Spleen (tissue), 11 donors: ENCODE data around the gene CCDC171. TPM values are rescaled to one million over a fixed set of nuclear protein-coding genes. Genes with fewer than 3 reads are reported as not detected.

Experiments
- DNase-seq: peaks from one replicate; pipeline ENCODE4 v3.0.0-alpha.2; 2020
- H3K27ac ChIP-seq, 8 donors: fragments of 200-600 bp; sonication (generic) in 7 of 8; 1 replicate in 4 of 8; 2 replicates in 4 of 8; pipeline versions ENCODE4 v1.5.0 to v1.8.0; 2016 to 2021; ENCODE audit warnings: inconsistent platforms in 4 of 8, mild to moderate bottlenecking in 4 of 8, moderate library complexity in 1 of 8
- H3K27me3 ChIP-seq, 7 donors: fragments of 200-600 bp; sonication (generic) in 6 of 7; replicated peaks in 1 of 7; 1 replicate in 4 of 7; 2 replicates in 3 of 7; pipeline versions ENCODE4 v1.5.0 to v1.8.0; 2016 to 2021; ENCODE audit warnings: inconsistent platforms in 3 of 7, mild to moderate bottlenecking in 1 of 7
- H3K36me3 ChIP-seq, 6 donors: fragments of 200-600 bp; sonication (generic) in 5 of 6; 1 replicate in 4 of 6; 2 replicates in 2 of 6; pipeline versions ENCODE4 v1.5.0 to v1.8.0; 2016 to 2021; ENCODE audit warnings: inconsistent platforms in 2 of 6
- H3K4me1 ChIP-seq, 6 donors: fragments of 200-600 bp; sonication (generic) in 5 of 6; 1 replicate in 3 of 6; 2 replicates in 3 of 6; pipeline versions ENCODE4 v1.5.0 to v1.8.0; 2016 to 2021; ENCODE audit warnings: inconsistent platforms in 3 of 6
- H3K4me3 ChIP-seq, 8 donors: fragments of 200-600 bp; sonication (generic) in 7 of 8; 1 replicate in 4 of 8; 2 replicates in 4 of 8; pipeline versions ENCODE4 v1.5.0 to v1.8.0; 2016 to 2021; ENCODE audit warnings: inconsistent platforms in 4 of 8, mild to moderate bottlenecking in 4 of 8, moderate library complexity in 2 of 8
- H3K9me3 ChIP-seq, 8 donors: fragments of 200-600 bp; sonication (generic) in 7 of 8; 1 replicate in 4 of 8; 2 replicates in 4 of 8; pipeline versions ENCODE4 v1.5.0 to v1.8.0; 2016 to 2021; ENCODE audit warnings: inconsistent platforms in 4 of 8
- POLR2A ChIP-seq, 3 donors: fragments of 450-650 bp; IDR thresholded peaks; one replicate each; pipeline ENCODE4 v1.5.1; 2017; ENCODE audit warnings: antibody characterized with exemption in 3 of 3, mild to moderate bottlenecking in 1 of 3
- POLR2AphosphoS5 ChIP-seq, 3 donors: sonication (generic); formaldehyde crosslinking; IDR thresholded peaks; one replicate each; pipeline ENCODE4 v1.5.1; 2017; ENCODE audit warnings: antibody characterized with exemption in 3 of 3
- WGBS, 5 donors: extraction: QIAGEN DNeasy Blood & Tissue Kit in 3 of 5; methylation state at CpG; one replicate each; pipeline versions ENCODE4 v1.1.5 to v1.1.7; 2013 to 2018; 5-methylcytosine and 5-hydroxymethylcytosine counted together
- intact Hi-C: fragments of 100-400 bp; cut with DNase I; formaldehyde crosslinking; loops from one replicate; pipeline ENCODE4 v1.15.0; 2023; ENCODE audit warnings: low total_unique reads
- polyA plus RNA-seq, 3 donors: library from polyadenylated mRNA; stranded (reverse); fragments of 200-250 nt; gene quantifications; one replicate each; pipeline ENCODE4 v1.2.1, GENCODE V29; 2013
- total RNA-seq, 7 donors: library from RNA; depleted of rRNA in 3 of 7; stranded (reverse); fragments of >200 nt in 3 of 7; fragmentation: NEBNext Ultra II Directional in 4 of 7; extraction: Animal tissue kit (Norgen Biotek cat#: 25700) in 4 of 7; gene quantifications; one replicate each; pipeline versions ENCODE4 v1.1.0 to v1.2.1, GENCODE V29; 2016 to 2021
- TF ChIP-seq, protein P1 (sequence below), 11 experiments: fragments of 200-600 bp in 7 of 11; fragments of 450-650 bp in 4 of 11; sonication (generic) in 4 of 11; IDR thresholded peaks in 8 of 11; conservative IDR thresholded peaks in 3 of 11; 1 replicate in 7 of 11; 2 replicates in 4 of 11; pipeline versions ENCODE4 v1.4.0 to v1.8.0; 2016 to 2021; ENCODE audit warnings: antibody characterized with exemption in 11 of 11, inconsistent platforms in 4 of 11, mild to moderate bottlenecking in 1 of 11
- donor health status: healthy with polysubstance abuse.
- donor health status: DM: no; HTN: no; CAD: no; lungs with moderate emphysema.
- donor health status: DM: no; HTN: no; CAD: no.
- donor health status: Bipolar disorder and iron deficiency.
- donor health status: healthy.
- donor health status: DM: no; HTN: no; CAD: no.
- donor health status: DM: yes; HTN: yes; CAD: no.

Gene CCDC171
- total and polyA plus RNA-seq, 10 donors, result 0.38 to 4.0 (median 2.0) TPM

- H3K27me3 ChIP-seq, result no peaks in the 10 kb centered on the region
- no peak overlapping the region for H3K27ac ChIP-seq
- TF ChIP-seq POLR2AphosphoS5 (IDR thresholded peaks at IDR 0.05), result no peak
- TF ChIP-seq, protein P1, sequence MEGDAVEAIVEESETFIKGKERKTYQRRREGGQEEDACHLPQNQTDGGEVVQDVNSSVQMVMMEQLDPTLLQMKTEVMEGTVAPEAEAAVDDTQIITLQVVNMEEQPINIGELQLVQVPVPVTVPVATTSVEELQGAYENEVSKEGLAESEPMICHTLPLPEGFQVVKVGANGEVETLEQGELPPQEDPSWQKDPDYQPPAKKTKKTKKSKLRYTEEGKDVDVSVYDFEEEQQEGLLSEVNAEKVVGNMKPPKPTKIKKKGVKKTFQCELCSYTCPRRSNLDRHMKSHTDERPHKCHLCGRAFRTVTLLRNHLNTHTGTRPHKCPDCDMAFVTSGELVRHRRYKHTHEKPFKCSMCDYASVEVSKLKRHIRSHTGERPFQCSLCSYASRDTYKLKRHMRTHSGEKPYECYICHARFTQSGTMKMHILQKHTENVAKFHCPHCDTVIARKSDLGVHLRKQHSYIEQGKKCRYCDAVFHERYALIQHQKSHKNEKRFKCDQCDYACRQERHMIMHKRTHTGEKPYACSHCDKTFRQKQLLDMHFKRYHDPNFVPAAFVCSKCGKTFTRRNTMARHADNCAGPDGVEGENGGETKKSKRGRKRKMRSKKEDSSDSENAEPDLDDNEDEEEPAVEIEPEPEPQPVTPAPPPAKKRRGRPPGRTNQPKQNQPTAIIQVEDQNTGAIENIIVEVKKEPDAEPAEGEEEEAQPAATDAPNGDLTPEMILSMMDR (IDR thresholded peaks at IDR 0.05 in 8 of 11, conservative IDR thresholded peaks at IDR 0.05 in 3 of 11), result no peak
- no peak for TF ChIP-seq POLR2A (IDR thresholded peaks at IDR 0.05)
- intact Hi-C loops, result no loop called here
- H3K36me3 ChIP-seq, result no peaks in the 10 kb centered on the region
- WGBS, 5 donors, result 74 to 87% (median 77%) methylated on average over 4 of the region's 4 CpGs
- no peak overlapping the region for H3K4me3 ChIP-seq
- H3K4me1 ChIP-seq, result no peaks in the 10 kb centered on the region
- no peak for DNase-seq
- H3K9me3 ChIP-seq, result peaks cover 0 to 3% (median 0%) of the 10 kb centered on the region in 8 donors
Measured at GRCh38 chr9:15824310-15824709, 271.5 kb downstream of the CCDC171 start.

GRCh38 chr9:15831384-15831783 is 278.5 kb downstream of the CCDC171 start:
- Histone ChIP-seq H3K27ac (no peak overlapping the region), H3K9me3 (no peaks in the 10 kb centered on the region), H3K27me3 (no peaks in the 10 kb centered on the region), H3K4me1 (no peaks in the 10 kb centered on the region), H3K4me3 (no peak overlapping the region), H3K36me3 (no peaks in the 10 kb centered on the region)
- intact Hi-C loops, result no loop called here
- TF ChIP-seq POLR2AphosphoS5 (IDR thresholded peaks at IDR 0.05) (no peak), POLR2A (IDR thresholded peaks at IDR 0.05) (no peak)
- TF ChIP-seq, protein P1 (IDR thresholded peaks at IDR 0.05 in 8 of 11, conservative IDR thresholded peaks at IDR 0.05 in 3 of 11), result no peak
- 93 to 100% (median 98%) methylated on average over 1 of the region's 1 CpG for whole genome bisulfite sequencing, 5 donors
- DNase-seq, result no peak

- intact Hi-C loops, result no loop called here
- H3K27me3 ChIP-seq, result no peaks in the 10 kb centered on the region
- no peak for DNase-seq
- H3K4me3 ChIP-seq, result no peak overlapping the region
- 48 to 59% (median 49%) methylated on average over 2 of the region's 2 CpGs for WGBS, 5 donors
- TF ChIP-seq POLR2AphosphoS5 (IDR thresholded peaks at IDR 0.05) (no peak), POLR2A (IDR thresholded peaks at IDR 0.05) (no peak)
- TF ChIP-seq, protein P1 (IDR thresholded peaks at IDR 0.05 in 8 of 11, conservative IDR thresholded peaks at IDR 0.05 in 3 of 11), result no peak
- no peak overlapping the region for H3K27ac ChIP-seq
- no peaks in the 10 kb centered on the region for H3K9me3 ChIP-seq
- no peaks in the 10 kb centered on the region for H3K4me1 ChIP-seq
- no peaks in the 10 kb centered on the region for H3K36me3 ChIP-seq
Measured at GRCh38 chr9:15834541-15834940, 281.7 kb downstream of the CCDC171 start.

DNA sequence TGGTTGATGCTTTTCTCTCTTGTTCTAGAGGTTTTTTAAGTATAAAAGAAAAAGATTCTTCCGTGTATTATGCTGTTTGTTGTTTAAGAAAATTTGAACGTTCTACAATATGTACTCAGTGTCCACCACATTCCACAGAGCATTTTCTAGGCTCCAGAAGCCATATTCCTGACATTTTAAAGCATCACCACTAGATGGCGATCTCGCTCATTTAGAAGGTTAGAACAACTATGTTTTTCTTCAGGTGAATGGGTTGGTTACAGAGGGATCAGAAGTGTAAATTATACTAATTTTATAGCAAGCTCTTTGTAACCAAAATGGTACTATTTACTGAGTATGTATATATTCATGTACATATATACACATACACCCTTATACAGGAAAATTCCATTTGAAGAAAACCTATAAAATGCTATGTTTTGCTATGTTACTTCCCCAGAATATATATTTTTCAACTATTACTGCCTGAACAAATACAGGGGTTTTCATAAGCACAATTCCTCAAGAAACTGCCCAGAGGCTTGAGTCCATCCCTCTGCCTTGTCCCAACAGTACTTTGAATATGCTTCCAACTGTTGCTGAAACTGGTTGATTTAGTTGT is 284.3 kb downstream of the CCDC171 start:
- Histone ChIP-seq H3K27me3 (no peaks in the 10 kb centered on the region), H3K4me1 (no peaks in the 10 kb centered on the region), H3K9me3 (no peaks in the 10 kb centered on the region), H3K36me3 (no peaks in the 10 kb centered on the region), H3K4me3 (no peak overlapping the region), H3K27ac (no peak overlapping the region)
- intact Hi-C loops, result no loop called here
- no peak for DNase-seq
- 3 to 9% (median 4%) methylated on average over 4 of the region's 4 CpGs for WGBS, 5 donors
- no peak for TF ChIP-seq POLR2AphosphoS5 (IDR thresholded peaks at IDR 0.05)
- TF ChIP-seq, protein P1 (IDR thresholded peaks at IDR 0.05 in 8 of 11, conservative IDR thresholded peaks at IDR 0.05 in 3 of 11), result peak in 7 of 11 experiments; percentile 24 to 70 (median 68)
